SK-N-SH (cell line): Measurements from ENCODE around the gene FDX1. TPM values are rescaled to one million over a fixed set of nuclear protein-coding genes. Genes with fewer than 3 reads are reported as not detected.

Experiments
- CTCF ChIA-PET: fragments of 300-600, 350-600 bp; formaldehyde crosslinking; extraction: SDS; loops from one replicate; lab custom pipeline; 2021; lab: Yijun Ruan, JAX
- POLR2A ChIA-PET: fragments of 350-600 bp; sonication (Branson Sonifier 250); formaldehyde crosslinking; extraction: SDS; loops from one replicate; lab custom pipeline; 2020; ENCODE audit warnings: antibody characterized with exemption, inconsistent platforms; lab: Yijun Ruan, JAX
- DNase-seq: peaks from one replicate; pipeline ENCODE4 v3.0.0; 2012
- H2AFZ ChIP-seq: fragments of 200-600 bp; sonication (generic); 2 replicates; pipeline ENCODE4 v1.8.1; 2016; ENCODE audit warnings: antibody characterized with exemption, mild to moderate bottlenecking, low read depth
- H3F3A ChIP-seq: fragments of 200-600 bp; sonication (generic); replicated peaks from 2 replicates; pipeline ENCODE3; 2016; ENCODE audit warnings: antibody characterized with exemption, mild to moderate bottlenecking; ENCODE audit not compliant: insufficient read depth
- H3K27ac ChIP-seq, 2 experiments: fragments of 200-500 bp in 1 of 2; fragments of 200-600 bp in 1 of 2; sonication (Bioruptor generic) in 1 of 2; sonication (generic), shearing (Covaris generic) in 1 of 2; 2 replicates each; pipeline versions ENCODE4 v1.5.1 to v1.6.1; 2014 to 2016; ENCODE audit warnings: low read depth in 2 of 2, inconsistent platforms in 1 of 2, low read length in 1 of 2, mild to moderate bottlenecking in 1 of 2, mixed read lengths in 1 of 2
- H3K27me3 ChIP-seq: fragments of 200-600 bp; sonication (generic), shearing (Covaris generic); 2 replicates; pipeline ENCODE4 v1.6.1; 2016; ENCODE audit warnings: mixed run types; ENCODE audit not compliant: insufficient read depth
- H3K36me3 ChIP-seq, 2 experiments: fragments of 200-500 bp in 1 of 2; fragments of 200-600 bp in 1 of 2; sonication (Bioruptor generic) in 1 of 2; sonication (generic) in 1 of 2; replicated peaks in 1 of 2; 2 replicates each; pipeline versions ENCODE3 to v1.5.1; 2014 to 2016; ENCODE audit warnings: low read length in 1 of 2, mild to moderate bottlenecking in 1 of 2; ENCODE audit not compliant: insufficient read depth in 2 of 2, control insufficient read depth in 1 of 2
- H3K4me1 ChIP-seq, 2 experiments: fragments of 200-500 bp in 1 of 2; fragments of 200-600 bp in 1 of 2; sonication (Bioruptor generic) in 1 of 2; sonication (generic), shearing (Covaris generic) in 1 of 2; 2 replicates each; pipeline versions ENCODE4 v1.5.1 to v1.6.1; 2014 to 2016; ENCODE audit warnings: low read depth in 1 of 2, low read length in 1 of 2, mixed run types in 1 of 2; ENCODE audit not compliant: insufficient read depth in 2 of 2, control insufficient read depth in 1 of 2
- H3K4me2 ChIP-seq: fragments of 200-600 bp; sonication (generic), shearing (Covaris generic); 2 replicates; pipeline ENCODE4 v1.6.1; 2017; ENCODE audit warnings: mixed run types
- H3K4me3 ChIP-seq, 2 experiments: fragments of 200-500 bp in 1 of 2; fragments of 200-600 bp in 1 of 2; sonication (Bioruptor generic) in 1 of 2; sonication (generic), shearing (Covaris generic) in 1 of 2; 2 replicates each; pipeline versions ENCODE4 v1.5.1 to v1.8.1; 2014 to 2016; ENCODE audit warnings: low read depth in 2 of 2, inconsistent platforms in 1 of 2, low read length in 1 of 2, mild to moderate bottlenecking in 1 of 2, mixed read lengths in 1 of 2, moderate library complexity in 1 of 2
- H3K79me2 ChIP-seq: fragments of 200-600 bp; sonication (generic); 2 replicates; pipeline ENCODE4 v1.8.1; 2017; ENCODE audit warnings: mild to moderate bottlenecking; ENCODE audit not compliant: insufficient read depth
- H3K9ac ChIP-seq: fragments of 200-600 bp; sonication (generic); 2 replicates; pipeline ENCODE4 v1.6.1; 2017; ENCODE audit warnings: mixed run types
- H3K9me2 ChIP-seq: fragments of 200-600 bp; sonication (generic); 2 replicates; pipeline ENCODE4 v1.6.1; 2017; ENCODE audit warnings: mixed run types
- H3K9me3 ChIP-seq: fragments of 200-600 bp; sonication (generic); 2 replicates; pipeline ENCODE4 v1.6.1; 2017; ENCODE audit warnings: mixed run types, mild to moderate bottlenecking, moderate library complexity
- H4K20me1 ChIP-seq: fragments of 200-600 bp; sonication (generic); 2 replicates; pipeline ENCODE4 v1.6.1; 2017; ENCODE audit warnings: mild to moderate bottlenecking, mixed run types; ENCODE audit not compliant: insufficient read depth
- CHD2 ChIP-seq: fragments of 150-350 bp; IDR thresholded peaks from 2 replicates; pipeline ENCODE4 v1.6.1; 2018; ENCODE audit warnings: low read length; ENCODE audit not compliant: partially characterized antibody
- ELF1 ChIP-seq: IDR thresholded peaks from 2 replicates; pipeline ENCODE4 v1.4.0; 2012
- EP300 ChIP-seq, 2 experiments: IDR thresholded peaks; 2 replicates each; pipeline versions ENCODE4 v1.4.0 to v1.6.1; 2012; ENCODE audit warnings: borderline replicate concordance in 1 of 2, low read depth in 1 of 2, low read length in 1 of 2
- GABPA ChIP-seq: IDR thresholded peaks from 2 replicates; pipeline ENCODE4 v1.4.0; 2012; ENCODE audit warnings: low read depth, mild to moderate bottlenecking
- MXI1 ChIP-seq: IDR thresholded peaks from 2 replicates; pipeline ENCODE4 v1.6.1; 2012; ENCODE audit warnings: mild to moderate bottlenecking, low read depth, low read length, improper control_type of control experiment
- NFIC ChIP-seq: IDR thresholded peaks from 2 replicates; pipeline ENCODE4 v1.4.0; 2012; ENCODE audit warnings: borderline replicate concordance
- NRF1 ChIP-seq: IDR thresholded peaks from 2 replicates; pipeline ENCODE4 v1.6.1; 2012; ENCODE audit warnings: low read depth, mild to moderate bottlenecking, low read length
- RAD21 ChIP-seq: IDR thresholded peaks from 2 replicates; pipeline ENCODE4 v1.6.1; 2012; ENCODE audit warnings: mild to moderate bottlenecking, low read length
- RCOR1 ChIP-seq: fragments of 150-350 bp; IDR thresholded peaks from 2 replicates; pipeline ENCODE4 v1.6.1; 2017; ENCODE audit warnings: antibody characterized with exemption, low read length
- SIN3A ChIP-seq: IDR thresholded peaks from 2 replicates; pipeline ENCODE4 v1.6.1; 2012; ENCODE audit warnings: low read depth, mild to moderate bottlenecking, low read length, moderate library complexity, borderline replicate concordance
- SMC3 ChIP-seq: IDR thresholded peaks from 2 replicates; pipeline ENCODE4 v1.6.1; 2012; ENCODE audit warnings: low read depth, low read length, improper control_type of control experiment
- TAF1 ChIP-seq: IDR thresholded peaks from 2 replicates; pipeline ENCODE4 v1.6.1; 2012; ENCODE audit warnings: low read depth, mild to moderate bottlenecking, low read length, moderate library complexity, borderline replicate concordance
- TCF12 ChIP-seq: IDR thresholded peaks from 2 replicates; pipeline ENCODE4 v1.4.0; 2012
- TEAD4 ChIP-seq: IDR thresholded peaks from 2 replicates; pipeline ENCODE4 v1.4.0; 2012; ENCODE audit warnings: mild to moderate bottlenecking, borderline replicate concordance; ENCODE audit not compliant: insufficient read depth
- YY1 ChIP-seq: IDR thresholded peaks from 2 replicates; pipeline ENCODE4 v1.4.0; 2012; ENCODE audit warnings: low read depth, mild to moderate bottlenecking
- WGBS: methylation state at CpG from one replicate; pipeline ENCODE4 v1.1.6; 2017; ENCODE audit warnings: low lambda C conversion rate; 5-methylcytosine and 5-hydroxymethylcytosine counted together
- polyA plus RNA-seq, 3 experiments: library from polyadenylated mRNA; depleted of rRNA; stranded (reverse); fragments of >200 nt; gene quantifications; 2 replicates each; pipeline ENCODE4 v1.2.3, GENCODE V29; 2012
- TF ChIP-seq, protein P1 (sequence below): fragments of 200-600 bp; sonication (generic); IDR thresholded peaks from 2 replicates; pipeline ENCODE4 v1.6.1; 2017; ENCODE audit warnings: antibody characterized with exemption, mild to moderate bottlenecking, moderate library complexity
- TF ChIP-seq, protein P2 (sequence below): IDR thresholded peaks from 2 replicates; pipeline ENCODE4 v1.6.1; 2012; ENCODE audit warnings: mild to moderate bottlenecking, low read depth, low read length, moderate library complexity
- TF ChIP-seq, protein P3 (sequence below): IDR thresholded peaks from 2 replicates; pipeline ENCODE4 v1.4.0; 2012; ENCODE audit warnings: low read depth, borderline replicate concordance
- TF ChIP-seq, protein P4 (sequence below): IDR thresholded peaks from 2 replicates; pipeline ENCODE4; 2012

The FDX1 gene
- polyA plus RNA-seq, 1 of the 3 experiments (the other 2 are of a cell fraction) = 4.0 TPM

DNA sequence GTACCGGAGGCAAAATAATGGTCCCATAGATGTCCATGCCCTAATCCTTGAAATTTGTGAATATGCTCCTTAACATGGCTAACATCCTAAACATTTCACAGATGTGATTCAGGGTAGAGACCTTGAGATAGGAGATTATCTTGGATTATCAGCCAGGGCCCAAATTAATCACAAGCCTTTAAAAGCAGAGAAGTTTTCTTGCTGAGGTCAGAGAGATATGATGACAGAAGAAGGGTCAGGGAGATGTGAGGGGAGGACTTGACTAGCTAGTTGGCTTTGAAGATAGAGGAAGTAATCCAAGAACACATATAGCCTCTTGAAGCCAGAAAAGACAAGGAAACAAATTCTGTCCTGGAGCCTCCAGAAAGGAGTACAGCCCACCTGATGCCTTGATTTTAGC is 19.1 kb upstream of the FDX1 start:
- Histone ChIP-seq H3K9me2 (no peaks in the 10 kb centered on the region), H3K27ac (no peak overlapping the region), H3K9ac (no peak overlapping the region), H3F3A (no peaks in the 10 kb centered on the region), H3K4me3 (no peak overlapping the region)
- POLR2A ChIA-PET = no interaction called here
- DNase-seq = no peak
- TF ChIP-seq SMC3 (no peak), TCF12 (no peak), TEAD4 (no peak), EP300 (IDR thresholded peaks at IDR 0.05; ENCODE audit: borderline replicate concordance in 1 of 2, low read depth in 1 of 2, low read length in 1 of 2) (no peak), MXI1 (no peak), ELF1 (no peak), RCOR1 (no peak), SIN3A (no peak), CHD2 (no peak)
- TF ChIP-seq, protein P1, sequence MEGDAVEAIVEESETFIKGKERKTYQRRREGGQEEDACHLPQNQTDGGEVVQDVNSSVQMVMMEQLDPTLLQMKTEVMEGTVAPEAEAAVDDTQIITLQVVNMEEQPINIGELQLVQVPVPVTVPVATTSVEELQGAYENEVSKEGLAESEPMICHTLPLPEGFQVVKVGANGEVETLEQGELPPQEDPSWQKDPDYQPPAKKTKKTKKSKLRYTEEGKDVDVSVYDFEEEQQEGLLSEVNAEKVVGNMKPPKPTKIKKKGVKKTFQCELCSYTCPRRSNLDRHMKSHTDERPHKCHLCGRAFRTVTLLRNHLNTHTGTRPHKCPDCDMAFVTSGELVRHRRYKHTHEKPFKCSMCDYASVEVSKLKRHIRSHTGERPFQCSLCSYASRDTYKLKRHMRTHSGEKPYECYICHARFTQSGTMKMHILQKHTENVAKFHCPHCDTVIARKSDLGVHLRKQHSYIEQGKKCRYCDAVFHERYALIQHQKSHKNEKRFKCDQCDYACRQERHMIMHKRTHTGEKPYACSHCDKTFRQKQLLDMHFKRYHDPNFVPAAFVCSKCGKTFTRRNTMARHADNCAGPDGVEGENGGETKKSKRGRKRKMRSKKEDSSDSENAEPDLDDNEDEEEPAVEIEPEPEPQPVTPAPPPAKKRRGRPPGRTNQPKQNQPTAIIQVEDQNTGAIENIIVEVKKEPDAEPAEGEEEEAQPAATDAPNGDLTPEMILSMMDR = no peak
- TF ChIP-seq, protein P2, sequence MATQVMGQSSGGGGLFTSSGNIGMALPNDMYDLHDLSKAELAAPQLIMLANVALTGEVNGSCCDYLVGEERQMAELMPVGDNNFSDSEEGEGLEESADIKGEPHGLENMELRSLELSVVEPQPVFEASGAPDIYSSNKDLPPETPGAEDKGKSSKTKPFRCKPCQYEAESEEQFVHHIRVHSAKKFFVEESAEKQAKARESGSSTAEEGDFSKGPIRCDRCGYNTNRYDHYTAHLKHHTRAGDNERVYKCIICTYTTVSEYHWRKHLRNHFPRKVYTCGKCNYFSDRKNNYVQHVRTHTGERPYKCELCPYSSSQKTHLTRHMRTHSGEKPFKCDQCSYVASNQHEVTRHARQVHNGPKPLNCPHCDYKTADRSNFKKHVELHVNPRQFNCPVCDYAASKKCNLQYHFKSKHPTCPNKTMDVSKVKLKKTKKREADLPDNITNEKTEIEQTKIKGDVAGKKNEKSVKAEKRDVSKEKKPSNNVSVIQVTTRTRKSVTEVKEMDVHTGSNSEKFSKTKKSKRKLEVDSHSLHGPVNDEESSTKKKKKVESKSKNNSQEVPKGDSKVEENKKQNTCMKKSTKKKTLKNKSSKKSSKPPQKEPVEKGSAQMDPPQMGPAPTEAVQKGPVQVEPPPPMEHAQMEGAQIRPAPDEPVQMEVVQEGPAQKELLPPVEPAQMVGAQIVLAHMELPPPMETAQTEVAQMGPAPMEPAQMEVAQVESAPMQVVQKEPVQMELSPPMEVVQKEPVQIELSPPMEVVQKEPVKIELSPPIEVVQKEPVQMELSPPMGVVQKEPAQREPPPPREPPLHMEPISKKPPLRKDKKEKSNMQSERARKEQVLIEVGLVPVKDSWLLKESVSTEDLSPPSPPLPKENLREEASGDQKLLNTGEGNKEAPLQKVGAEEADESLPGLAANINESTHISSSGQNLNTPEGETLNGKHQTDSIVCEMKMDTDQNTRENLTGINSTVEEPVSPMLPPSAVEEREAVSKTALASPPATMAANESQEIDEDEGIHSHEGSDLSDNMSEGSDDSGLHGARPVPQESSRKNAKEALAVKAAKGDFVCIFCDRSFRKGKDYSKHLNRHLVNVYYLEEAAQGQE = no peak
- TF ChIP-seq, all 33 proteins: peak for 0
- no peaks in the 10 kb centered on the region for H3K36me3 ChIP-seq
- WGBS = 78% methylated on average over 1 of the region's 1 CpG
- CTCF ChIA-PET = no interaction called here
- H3K79me2 ChIP-seq = no peaks in the 10 kb centered on the region
- H4K20me1 ChIP-seq = no peaks in the 10 kb centered on the region
- H3K27me3 ChIP-seq = no peaks in the 10 kb centered on the region
- H2AFZ ChIP-seq = no peak overlapping the region
- H3K9me3 ChIP-seq = no peaks in the 10 kb centered on the region
- H3K4me2 ChIP-seq = no peak overlapping the region
- no peaks in the 10 kb centered on the region for H3K4me1 ChIP-seq

DNA sequence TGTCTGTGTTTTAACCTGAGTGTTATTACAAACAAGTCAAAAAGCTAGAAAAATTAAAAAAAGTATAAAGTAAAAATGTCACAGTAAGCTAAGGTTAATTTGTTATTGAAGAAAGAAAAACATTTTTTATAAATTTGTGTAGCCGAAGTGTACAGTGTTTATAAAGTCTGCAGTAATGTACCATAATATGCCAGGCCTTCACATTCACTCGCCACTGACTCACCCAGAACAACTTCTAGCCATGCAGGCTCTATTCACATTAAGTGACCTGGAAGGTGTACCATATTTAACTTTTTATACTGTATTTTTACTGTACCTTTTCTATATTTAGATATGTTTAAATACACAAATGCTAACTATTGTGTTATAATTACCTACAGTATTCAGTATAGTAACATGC is 14.7 kb upstream of the FDX1 start:
- Histone ChIP-seq H3K4me1 (no peaks in the 10 kb centered on the region), H3K9ac (no peak overlapping the region), H3K27me3 (no peaks in the 10 kb centered on the region), H3K79me2 (no peaks in the 10 kb centered on the region), H3K4me2 (no peak overlapping the region), H3F3A (no peaks in the 10 kb centered on the region), H3K9me3 (no peaks in the 10 kb centered on the region), H4K20me1 (no peaks in the 10 kb centered on the region), H3K27ac (no peak overlapping the region), H3K9me2 (no peaks in the 10 kb centered on the region), H2AFZ (no peak overlapping the region), H3K36me3 (no peaks in the 10 kb centered on the region), H3K4me3 (no peak overlapping the region)
- POLR2A ChIA-PET = no interaction called here
- WGBS = 72% methylated on average over 2 of the region's 2 CpGs
- no peak for DNase-seq
- CTCF ChIA-PET = interaction anchor here (0.7 to 4.3 kb wide), 4 partner anchors 12 to 214 kb away, joined by 3 to 17 read pairs (median 6); partner anchors contain the start of gene FDX1
- TF ChIP-seq, protein P3, sequence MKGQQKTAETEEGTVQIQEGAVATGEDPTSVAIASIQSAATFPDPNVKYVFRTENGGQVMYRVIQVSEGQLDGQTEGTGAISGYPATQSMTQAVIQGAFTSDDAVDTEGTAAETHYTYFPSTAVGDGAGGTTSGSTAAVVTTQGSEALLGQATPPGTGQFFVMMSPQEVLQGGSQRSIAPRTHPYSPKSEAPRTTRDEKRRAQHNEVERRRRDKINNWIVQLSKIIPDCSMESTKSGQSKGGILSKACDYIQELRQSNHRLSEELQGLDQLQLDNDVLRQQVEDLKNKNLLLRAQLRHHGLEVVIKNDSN = no peak
- no peak for TF ChIP-seq ELF1
- no peak for TF ChIP-seq RCOR1
- TF ChIP-seq YY1 = no peak
- TF ChIP-seq NFIC = no peak
- TF ChIP-seq CHD2 = no peak
- TF ChIP-seq, protein P4, sequence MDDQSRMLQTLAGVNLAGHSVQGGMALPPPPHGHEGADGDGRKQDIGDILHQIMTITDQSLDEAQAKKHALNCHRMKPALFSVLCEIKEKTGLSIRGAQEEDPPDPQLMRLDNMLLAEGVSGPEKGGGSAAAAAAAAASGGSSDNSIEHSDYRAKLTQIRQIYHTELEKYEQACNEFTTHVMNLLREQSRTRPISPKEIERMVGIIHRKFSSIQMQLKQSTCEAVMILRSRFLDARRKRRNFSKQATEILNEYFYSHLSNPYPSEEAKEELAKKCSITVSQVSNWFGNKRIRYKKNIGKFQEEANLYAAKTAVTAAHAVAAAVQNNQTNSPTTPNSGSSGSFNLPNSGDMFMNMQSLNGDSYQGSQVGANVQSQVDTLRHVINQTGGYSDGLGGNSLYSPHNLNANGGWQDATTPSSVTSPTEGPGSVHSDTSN = no peak
- TF ChIP-seq NRF1 = no peak
- no peak for TF ChIP-seq TAF1
- no peak for TF ChIP-seq GABPA
- TF ChIP-seq RAD21 = no peak
